Epithelial cell of esophagus (primary cell): ENCODE measurements around the gene GSTT2B.
"Not testable (repeated sequence)": the region's sequence is repeated elsewhere in the genome, so short reads cannot be mapped to it uniquely, and the experiment has no call there.

Source experiments
- DNase-seq: peaks from one replicate; pipeline ENCODE4 v3.0.0; 2010; ENCODE audit warnings: low read depth
- H3K4me3 ChIP-seq: 2 replicates; pipeline ENCODE4 v1.5.1; 2011; ENCODE audit warnings: mild to moderate bottlenecking, low read length, control low read depth
- CTCF ChIP-seq: IDR thresholded peaks from 2 replicates; pipeline ENCODE4 v1.5.1; 2011; ENCODE audit warnings: low read depth, mild to moderate bottlenecking, low read length, control low read depth, inconsistent platforms; ENCODE audit not compliant: insufficient read depth; ENCODE audit errors: missing control alignments

Gene GSTT2B

GRCh38 chr22:23970816-23971486 is 10.0 kb upstream of the GSTT2B start:
- no peak for TF ChIP-seq CTCF
- H3K4me3 ChIP-seq, result no peak overlapping the region
- no peak for DNase-seq

GRCh38 chr22:23970201-23970641 is 9.2 kb upstream of the GSTT2B start:
- no peak overlapping the region for H3K4me3 ChIP-seq
- TF ChIP-seq CTCF, result no peak
- no peak for DNase-seq

- no peak overlapping the region for H3K4me3 ChIP-seq
- no peak for DNase-seq
- TF ChIP-seq CTCF, result no peak
Measured at GRCh38 chr22:23969071-23969470, 8.1 kb upstream of the GSTT2B start.

- not testable (repeated sequence) for DNase-seq, H3K4me3 ChIP-seq
Measured at GRCh38 chr22:23966568-23966967, 5.6 kb upstream of the GSTT2B start, which contains the start of gene DDTL. TSS of gene DDTL (plus strand) at chr22:23966888. CDS start at chr22:23966915, 27 bp downstream.

- H3K4me3 ChIP-seq, DNase-seq: not testable (repeated sequence)
Measured at GRCh38 chr22:23966094-23966493, 5.1 kb upstream of the GSTT2B start.

- peak; percentile 60 for DNase-seq
- TF ChIP-seq CTCF, result peak; percentile 78
- H3K4me3 ChIP-seq, result not testable (repeated sequence)
Measured at GRCh38 chr22:23956301-23956900, 4.6 kb downstream of the GSTT2B start.

- not testable (repeated sequence) for H3K4me3 ChIP-seq, DNase-seq
Measured at GRCh38 chr22:23955886-23956285, 5.1 kb downstream of the GSTT2B start.

- H3K4me3 ChIP-seq, DNase-seq: not testable (repeated sequence)
Measured at GRCh38 chr22:23954991-23955305, 6.0 kb downstream of the GSTT2B start.

- not testable (repeated sequence) for DNase-seq, H3K4me3 ChIP-seq
Measured at GRCh38 chr22:23954193-23954990, 6.6 kb downstream of the GSTT2B start.

GRCh38 chr22:23953485-23953884 is 7.5 kb downstream of the GSTT2B start:
- DNase-seq, H3K4me3 ChIP-seq: not testable (repeated sequence)

GRCh38 chr22:23952794-23953405 is 8.1 kb downstream of the GSTT2B start:
- DNase-seq, result not testable (repeated sequence)

GRCh38 chr22:23951383-23951782 is 9.6 kb downstream of the GSTT2B start:
- H3K4me3 ChIP-seq, DNase-seq: not testable (repeated sequence)

More at GRCh38 chr22:23952794-23953405, 8.1 kb downstream of the GSTT2B start:
- H3K4me3 ChIP-seq, result not testable (repeated sequence)

GRCh38 chr22:23949764-23950163 is 11.2 kb downstream of the GSTT2B start:
- H3K4me3 ChIP-seq, DNase-seq: not testable (repeated sequence)

GRCh38 chr22:23947391-23947790 is 13.6 kb downstream of the GSTT2B start:
- not testable (repeated sequence) for DNase-seq, H3K4me3 ChIP-seq
